ENCODE results near the gene TMA7B. TPM values are rescaled to one million over a fixed set of nuclear protein-coding genes. Genes with fewer than 3 reads are reported as not detected.

The TMA7B gene
- total RNA-seq, 1 donor from 2014 or later = not detected

- Mint-ChIP-seq H3K9me3 (no peaks in the 10 kb centered on the region), H3K36me3 (ENCODE audit: low read depth) (no peaks in the 10 kb centered on the region), H3K4me3 (no peak overlapping the region), H3K4me1 (peaks cover 9% of the 10 kb centered on the region), H3K27me3 (ENCODE audit: low read depth) (peaks cover 3% of the 10 kb centered on the region), H3K27ac (ENCODE audit: unreplicated experiment) (no peak overlapping the region)
- no peak for TF ChIP-seq CTCF (conservative IDR thresholded peaks at IDR 0.05)
- no peak for DNase-seq (ENCODE audit: low read depth, low spot score)
These were observed 36.5 kb upstream of the TMA7B start for GRCh38 chr22:39923696-39924095.

GRCh38 chr22:39924286-39924685, 35.9 kb upstream of the TMA7B start:
- H3K27ac Mint-ChIP-seq (ENCODE audit: unreplicated experiment) = no peak overlapping the region
- H3K36me3 Mint-ChIP-seq (ENCODE audit: low read depth) = no peaks in the 10 kb centered on the region
- H3K4me3 Mint-ChIP-seq = no peak overlapping the region
- DNase-seq (ENCODE audit: low read depth, low spot score) = no peak
- TF ChIP-seq CTCF (conservative IDR thresholded peaks at IDR 0.05) = no peak
- H3K9me3 Mint-ChIP-seq = no peaks in the 10 kb centered on the region
- H3K4me1 Mint-ChIP-seq = peaks cover 9% of the 10 kb centered on the region
- peaks cover 3% of the 10 kb centered on the region for H3K27me3 Mint-ChIP-seq (ENCODE audit: low read depth)

- TF ChIP-seq CTCF (conservative IDR thresholded peaks at IDR 0.05) = no peak
- DNase-seq (ENCODE audit: low read depth, low spot score) = no peak
- no peaks in the 10 kb centered on the region for H3K36me3 Mint-ChIP-seq (ENCODE audit: low read depth)
- H3K9me3 Mint-ChIP-seq = no peaks in the 10 kb centered on the region
- peaks cover 3% of the 10 kb centered on the region for H3K27me3 Mint-ChIP-seq (ENCODE audit: low read depth)
- H3K4me1 Mint-ChIP-seq = peaks cover 6% of the 10 kb centered on the region
- no peak overlapping the region for H3K27ac Mint-ChIP-seq (ENCODE audit: unreplicated experiment)
- no peak overlapping the region for H3K4me3 Mint-ChIP-seq
These were observed 34.9 kb upstream of the TMA7B start for GRCh38 chr22:39925273-39925672.

- Mint-ChIP-seq H3K9me3 (no peaks in the 10 kb centered on the region), H3K27me3 (ENCODE audit: low read depth) (peaks cover 3% of the 10 kb centered on the region), H3K27ac (ENCODE audit: unreplicated experiment) (no peak overlapping the region), H3K4me1 (peaks cover 6% of the 10 kb centered on the region), H3K36me3 (ENCODE audit: low read depth) (no peaks in the 10 kb centered on the region), H3K4me3 (no peak overlapping the region)
- no peak for DNase-seq (ENCODE audit: low read depth, low spot score)
- no peak for TF ChIP-seq CTCF (conservative IDR thresholded peaks at IDR 0.05)
These were observed 34.1 kb upstream of the TMA7B start for GRCh38 chr22:39925909-39926679.

GRCh38 chr22:39926753-39927152, 33.4 kb upstream of the TMA7B start:
- no peak for TF ChIP-seq CTCF (conservative IDR thresholded peaks at IDR 0.05)
- Mint-ChIP-seq H3K36me3 (ENCODE audit: low read depth) (no peaks in the 10 kb centered on the region), H3K4me3 (no peak overlapping the region), H3K4me1 (peaks cover 6% of the 10 kb centered on the region), H3K9me3 (no peaks in the 10 kb centered on the region), H3K27me3 (ENCODE audit: low read depth) (peaks cover 3% of the 10 kb centered on the region), H3K27ac (ENCODE audit: unreplicated experiment) (no peak overlapping the region)
- DNase-seq (ENCODE audit: low read depth, low spot score) = no peak

All from neural crest cell (in vitro differentiated cells).